Activated naive CD4-positive, alpha-beta T cell treated with Interleukin-2 at 50 U/mL for 16 hours (primary cell): Measurements from ENCODE around the gene CKMT2.
"Not testable (repeated sequence)": the region's sequence is repeated elsewhere in the genome, so short reads cannot be mapped to it uniquely, and the experiment has no call there.

Experiments used
- DNase-seq: peaks from one replicate; pipeline ENCODE4 v3.0.0-alpha.2; 2020

The CKMT2 gene

GRCh38 chr5:81253875-81254274 is 20.8 kb downstream of the CKMT2 start:
- no peak for DNase-seq

- no peak for DNase-seq
Observed at GRCh38 chr5:81254886-81255559, 21.9 kb downstream of the CKMT2 start.

- no peak for DNase-seq
Observed at GRCh38 chr5:81256766-81257165, 23.6 kb downstream of the CKMT2 start.

- DNase-seq = not testable (repeated sequence)
Observed at GRCh38 chr5:81262796-81263195, 29.7 kb downstream of the CKMT2 start.

- DNase-seq = no peak
Observed at GRCh38 chr5:81265101-81265500, 32.0 kb downstream of the CKMT2 start.

- DNase-seq = no peak
Observed at GRCh38 chr5:81268521-81269196, 35.5 kb downstream of the CKMT2 start.

- no peak for DNase-seq
Observed at GRCh38 chr5:81269751-81270393, 36.8 kb downstream of the CKMT2 start.

GRCh38 chr5:81270394-81271027 is 37.4 kb downstream of the CKMT2 start:
- DNase-seq = not testable (repeated sequence)

GRCh38 chr5:81283976-81284375 is 50.9 kb downstream of the CKMT2 start:
- no peak for DNase-seq

- no peak for DNase-seq
Observed at GRCh38 chr5:81286059-81286617, 53.0 kb downstream of the CKMT2 start.

GRCh38 chr5:81288021-81288433 is 54.9 kb downstream of the CKMT2 start:
- DNase-seq = no peak

- DNase-seq = no peak
Observed at GRCh38 chr5:81290146-81290545, 57.0 kb downstream of the CKMT2 start.

- DNase-seq = no peak
Observed at GRCh38 chr5:81292130-81292529, 59.0 kb downstream of the CKMT2 start.

- DNase-seq = not testable (repeated sequence)
Observed at GRCh38 chr5:81294021-81294420, 60.9 kb downstream of the CKMT2 start.

- no peak for DNase-seq
Observed at GRCh38 chr5:81297531-81297930, 64.4 kb downstream of the CKMT2 start.

GRCh38 chr5:81300921-81301270 is 67.8 kb downstream of the CKMT2 start:
- DNase-seq = no peak

GRCh38 chr5:81301271-81302015 is 68.3 kb downstream of the CKMT2 start, which contains the start of gene ZCCHC9:
TSS of gene ZCCHC9 (plus strand) at chr5:81301587. CDS start at chr5:81304758, 3,171 bp downstream.
- peak; percentile 92 for DNase-seq

GRCh38 chr5:81302596-81302995 is 69.5 kb downstream of the CKMT2 start:
- no peak for DNase-seq

GRCh38 chr5:81303563-81303962 is 70.4 kb downstream of the CKMT2 start:
- DNase-seq = no peak

GRCh38 chr5:81305785-81306184 is 72.7 kb downstream of the CKMT2 start:
- no peak for DNase-seq

GRCh38 chr5:81308836-81309235 is 75.7 kb downstream of the CKMT2 start:
- no peak for DNase-seq

GRCh38 chr5:81310402-81311063 is 77.4 kb downstream of the CKMT2 start:
- no peak for DNase-seq
